Liver (tissue), 3 donors: ENCODE measurements around the gene PIGV.

Experiments used
- CTCF ChIP-seq: fragments of 150-350 bp; IDR thresholded peaks from 2 replicates; pipeline ENCODE4 v1.5.1; 2017; ENCODE audit warnings: improper control_type of control experiment, low read depth, low read length; ENCODE audit not compliant: missing input control
- FOXA1 ChIP-seq: IDR thresholded peaks from 2 replicates; pipeline ENCODE4 v1.6.1; 2016; ENCODE audit warnings: antibody characterized with exemption
- GABPA ChIP-seq, 2 donors: IDR thresholded peaks in 1 of 2; conservative IDR thresholded peaks in 1 of 2; 2 replicates each; pipeline ENCODE4 v1.6.1; 2016; ENCODE audit warnings: antibody characterized with exemption in 2 of 2, mild to moderate bottlenecking in 1 of 2, moderate library complexity in 1 of 2
- JUND ChIP-seq, 2 donors: IDR thresholded peaks; 2 replicates each; pipeline ENCODE4 v1.6.1; 2016; ENCODE audit warnings: antibody characterized with exemption in 2 of 2
- MAX ChIP-seq: IDR thresholded peaks from 2 replicates; pipeline ENCODE4 v1.6.1; 2016; ENCODE audit warnings: antibody characterized with exemption
- RAD21 ChIP-seq, 2 donors: IDR thresholded peaks; 2 replicates each; pipeline ENCODE4 v1.6.1; 2016; ENCODE audit warnings: antibody characterized with exemption in 2 of 2, mild to moderate bottlenecking in 2 of 2
- REST ChIP-seq: IDR thresholded peaks from 2 replicates; pipeline ENCODE4 v1.6.1; 2016; ENCODE audit warnings: antibody characterized with exemption, mild to moderate bottlenecking
- YY1 ChIP-seq: IDR thresholded peaks from 2 replicates; pipeline ENCODE4 v1.6.1; 2016; ENCODE audit warnings: antibody characterized with exemption, mild to moderate bottlenecking
- donor health status: healthy.
- donor health status: healthy.

- no peak for TF ChIP-seq FOXA1
- TF ChIP-seq CTCF: no peak
- no peak for TF ChIP-seq YY1
- no peak for TF ChIP-seq JUND (IDR thresholded peaks at IDR 0.05)
- peak; percentile 58 for TF ChIP-seq MAX
- TF ChIP-seq REST: no peak
- TF ChIP-seq RAD21 (IDR thresholded peaks at IDR 0.05): peak in 1 of 2 donors; percentile 48
- no peak for TF ChIP-seq GABPA (IDR thresholded peaks at IDR 0.05 in 1 of 2, conservative IDR thresholded peaks at IDR 0.05 in 1 of 2)
Measured at GRCh38 chr1:26785611-26786436, 1.9 kb upstream of the PIGV start.
